Effector memory CD4-positive, alpha-beta T cell (primary cell): ENCODE measurements around the gene SMIM29.

Experiments used
- DNase-seq, 3 donors: peaks; one replicate each; pipeline ENCODE4 v3.0.0-alpha.2; 2020
- H3K27ac ChIP-seq: 2 replicates; pipeline ENCODE4 v1.7.0; 2013; ENCODE audit warnings: mild to moderate bottlenecking, low read length, moderate library complexity; ENCODE audit not compliant: insufficient read depth, poor library complexity, severe bottlenecking
- H3K27me3 ChIP-seq: replicated peaks from 2 replicates; pipeline ENCODE4 v1.7.0; 2013; ENCODE audit warnings: mild to moderate bottlenecking, low read length; ENCODE audit not compliant: insufficient read depth, control insufficient read depth, poor library complexity, severe bottlenecking
- H3K36me3 ChIP-seq: 2 replicates; pipeline ENCODE4 v1.7.0; 2013; ENCODE audit warnings: mild to moderate bottlenecking, low read length, moderate library complexity; ENCODE audit not compliant: control insufficient read depth, insufficient read depth
- H3K4me1 ChIP-seq: 2 replicates; pipeline ENCODE4 v1.7.0; 2013; ENCODE audit warnings: low read length, mild to moderate bottlenecking; ENCODE audit not compliant: control insufficient read depth, insufficient read depth, poor library complexity, severe bottlenecking
- H3K4me3 ChIP-seq: 2 replicates; pipeline ENCODE4 v1.7.0; 2013; ENCODE audit warnings: low read length, low read depth, mild to moderate bottlenecking; ENCODE audit not compliant: insufficient read depth, poor library complexity, severe bottlenecking
- H3K9me3 ChIP-seq: 2 replicates; pipeline ENCODE4 v1.7.0; 2013; ENCODE audit warnings: mild to moderate bottlenecking, low read length, moderate library complexity; ENCODE audit not compliant: control insufficient read depth

The SMIM29 gene

GRCh38 chr6:34204693-34205092, 44.1 kb downstream of the SMIM29 start:
- H3K9me3 ChIP-seq, result no peaks in the 10 kb centered on the region
- no peak overlapping the region for H3K27ac ChIP-seq
- H3K36me3 ChIP-seq, result no peaks in the 10 kb centered on the region
- H3K4me3 ChIP-seq, result no peak overlapping the region
- no peak for DNase-seq
- no peaks in the 10 kb centered on the region for H3K4me1 ChIP-seq
- no peaks in the 10 kb centered on the region for H3K27me3 ChIP-seq

GRCh38 chr6:34202329-34203201, 46.2 kb downstream of the SMIM29 start:
- Histone ChIP-seq H3K4me3 (no peak overlapping the region), H3K36me3 (no peaks in the 10 kb centered on the region), H3K9me3 (no peaks in the 10 kb centered on the region), H3K27me3 (no peaks in the 10 kb centered on the region), H3K27ac (no peak overlapping the region), H3K4me1 (no peaks in the 10 kb centered on the region)
- no peak for DNase-seq

GRCh38 chr6:34201455-34202107, 47.2 kb downstream of the SMIM29 start:
- no peak for DNase-seq
- no peak overlapping the region for H3K27ac ChIP-seq

GRCh38 chr6:34200340-34200971, 48.4 kb downstream of the SMIM29 start:
- H3K4me3 ChIP-seq, result no peak overlapping the region
- H3K27me3 ChIP-seq, result no peaks in the 10 kb centered on the region
- peaks cover 8% of the 10 kb centered on the region for H3K4me1 ChIP-seq
- no peak for DNase-seq
- H3K27ac ChIP-seq, result no peak overlapping the region
- no peaks in the 10 kb centered on the region for H3K9me3 ChIP-seq
- no peaks in the 10 kb centered on the region for H3K36me3 ChIP-seq

More at GRCh38 chr6:34201455-34202107, 47.2 kb downstream of the SMIM29 start:
- H3K36me3 ChIP-seq, result no peaks in the 10 kb centered on the region
- no peaks in the 10 kb centered on the region for H3K27me3 ChIP-seq
- no peak overlapping the region for H3K4me3 ChIP-seq
- no peaks in the 10 kb centered on the region for H3K9me3 ChIP-seq
- H3K4me1 ChIP-seq, result peaks cover 2% of the 10 kb centered on the region

- H3K4me3 ChIP-seq, result peak overlapping the region; percentile 64
- H3K27ac ChIP-seq, result no peak overlapping the region
- no peaks in the 10 kb centered on the region for H3K36me3 ChIP-seq
- no peak for DNase-seq
- H3K4me1 ChIP-seq, result peaks cover 8% of the 10 kb centered on the region
- no peaks in the 10 kb centered on the region for H3K27me3 ChIP-seq
- no peaks in the 10 kb centered on the region for H3K9me3 ChIP-seq
These were observed 52.0 kb downstream of the SMIM29 start for GRCh38 chr6:34196833-34197195.
